ENCODE results near the gene TMEM181.
"Not testable (repeated sequence)": the region's sequence is repeated elsewhere in the genome, so short reads cannot be mapped to it uniquely, and the experiment has no call there.

TMEM181 gene

GRCh38 chr6:158527858-158528257 is 32.0 kb upstream of the TMEM181 start:
- peaks cover 42% of the 10 kb centered on the region for H3K27me3 Mint-ChIP-seq

GRCh38 chr6:158528826-158529225 is 31.1 kb upstream of the TMEM181 start:
- Mint-ChIP-seq H3K36me3 (ENCODE audit: low read depth) (no peaks in the 10 kb centered on the region), H3K27me3 (peaks cover 45% of the 10 kb centered on the region), H3K4me3 (no peak overlapping the region), H3K4me1 (ENCODE audit: low read depth) (no peaks in the 10 kb centered on the region), H3K9me3 (no peaks in the 10 kb centered on the region), H3K27ac (no peak overlapping the region)
- intact Hi-C loops (cut with micrococcal nuclease), result no loop called here

More at GRCh38 chr6:158527858-158528257, 32.0 kb upstream of the TMEM181 start:
- H3K27ac Mint-ChIP-seq; H3K4me3 Mint-ChIP-seq; intact Hi-C loops (cut with micrococcal nuclease); H3K4me1 Mint-ChIP-seq (ENCODE audit: low read depth); H3K36me3 Mint-ChIP-seq (ENCODE audit: low read depth); H3K9me3 Mint-ChIP-seq: not testable (repeated sequence)

- Mint-ChIP-seq H3K27me3 (peaks cover 47% of the 10 kb centered on the region), H3K9me3 (no peaks in the 10 kb centered on the region), H3K4me3 (no peak overlapping the region), H3K36me3 (ENCODE audit: low read depth) (no peaks in the 10 kb centered on the region), H3K27ac (no peak overlapping the region), H3K4me1 (ENCODE audit: low read depth) (no peaks in the 10 kb centered on the region)
- intact Hi-C loops (cut with micrococcal nuclease), result no loop called here
Observed at GRCh38 chr6:158529629-158530028, 30.3 kb upstream of the TMEM181 start.

GRCh38 chr6:158531566-158531965 is 28.3 kb upstream of the TMEM181 start:
- intact Hi-C loops (cut with micrococcal nuclease), result no loop called here
- Mint-ChIP-seq H3K27me3 (peaks cover 52% of the 10 kb centered on the region), H3K4me1 (ENCODE audit: low read depth) (peaks cover 8% of the 10 kb centered on the region), H3K27ac (no peak overlapping the region), H3K9me3 (no peaks in the 10 kb centered on the region), H3K36me3 (ENCODE audit: low read depth) (no peaks in the 10 kb centered on the region), H3K4me3 (no peak overlapping the region)

GRCh38 chr6:158531970-158532369 is 27.9 kb upstream of the TMEM181 start:
- Mint-ChIP-seq H3K27ac (no peak overlapping the region), H3K36me3 (ENCODE audit: low read depth) (no peaks in the 10 kb centered on the region), H3K4me3 (no peak overlapping the region), H3K27me3 (peaks cover 51% of the 10 kb centered on the region), H3K9me3 (no peaks in the 10 kb centered on the region), H3K4me1 (ENCODE audit: low read depth) (peaks cover 8% of the 10 kb centered on the region)
- intact Hi-C loops (cut with micrococcal nuclease), result no loop called here

- H3K4me1 Mint-ChIP-seq (ENCODE audit: low read depth), result peaks cover 13% of the 10 kb centered on the region
- H3K9me3 Mint-ChIP-seq, result no peaks in the 10 kb centered on the region
- H3K27me3 Mint-ChIP-seq, result peaks cover 74% of the 10 kb centered on the region
- H3K36me3 Mint-ChIP-seq (ENCODE audit: low read depth), result no peaks in the 10 kb centered on the region
- H3K4me3 Mint-ChIP-seq, result peak overlapping the region; percentile 84
- no peak overlapping the region for H3K27ac Mint-ChIP-seq
- intact Hi-C loops (cut with micrococcal nuclease), result loop anchor here (2.0 kb wide), 1 partner anchor 25 kb away; the partner anchor contains the start of gene TMEM181
Observed at GRCh38 chr6:158536084-158536890, 23.6 kb upstream of the TMEM181 start.

GRCh38 chr6:158536891-158537798 is 22.7 kb upstream of the TMEM181 start:
- Mint-ChIP-seq H3K27me3 (peaks cover 76% of the 10 kb centered on the region), H3K9me3 (no peaks in the 10 kb centered on the region), H3K4me3 (peak overlapping the region; percentile 84), H3K4me1 (ENCODE audit: low read depth) (peaks cover 13% of the 10 kb centered on the region), H3K27ac (no peak overlapping the region), H3K36me3 (ENCODE audit: low read depth) (no peaks in the 10 kb centered on the region)
- intact Hi-C loops (cut with micrococcal nuclease), result loop anchor here (2.0 kb wide), 1 partner anchor 24 kb away; the partner anchor contains the start of gene TMEM181

- Mint-ChIP-seq H3K36me3 (ENCODE audit: low read depth) (no peaks in the 10 kb centered on the region), H3K4me1 (ENCODE audit: low read depth) (peaks cover 13% of the 10 kb centered on the region), H3K9me3 (no peaks in the 10 kb centered on the region), H3K27ac (no peak overlapping the region), H3K27me3 (peaks cover 65% of the 10 kb centered on the region), H3K4me3 (no peak overlapping the region)
- intact Hi-C loops (cut with micrococcal nuclease), result no loop called here
Observed at GRCh38 chr6:158538741-158539140, 21.1 kb upstream of the TMEM181 start.

- Mint-ChIP-seq H3K4me1 (ENCODE audit: low read depth) (peaks cover 13% of the 10 kb centered on the region), H3K9me3 (no peaks in the 10 kb centered on the region), H3K27me3 (peaks cover 61% of the 10 kb centered on the region), H3K27ac (no peak overlapping the region), H3K4me3 (no peak overlapping the region), H3K36me3 (ENCODE audit: low read depth) (no peaks in the 10 kb centered on the region)
- intact Hi-C loops (cut with micrococcal nuclease), result no loop called here
Observed at GRCh38 chr6:158539413-158539812, 20.5 kb upstream of the TMEM181 start.

- Mint-ChIP-seq H3K9me3 (no peaks in the 10 kb centered on the region), H3K36me3 (ENCODE audit: low read depth) (no peaks in the 10 kb centered on the region), H3K27ac (no peak overlapping the region), H3K4me3 (no peak overlapping the region), H3K27me3 (peaks cover 56% of the 10 kb centered on the region), H3K4me1 (ENCODE audit: low read depth) (peaks cover 13% of the 10 kb centered on the region)
- intact Hi-C loops (cut with micrococcal nuclease), result no loop called here
Observed at GRCh38 chr6:158539881-158540280, 20.0 kb upstream of the TMEM181 start.

- Mint-ChIP-seq H3K36me3 (ENCODE audit: low read depth) (no peaks in the 10 kb centered on the region), H3K27me3 (peaks cover 28% of the 10 kb centered on the region), H3K27ac (no peak overlapping the region), H3K4me3 (no peak overlapping the region), H3K4me1 (ENCODE audit: low read depth) (peaks cover 1% of the 10 kb centered on the region), H3K9me3 (no peaks in the 10 kb centered on the region)
- intact Hi-C loops (cut with micrococcal nuclease), result no loop called here
Observed at GRCh38 chr6:158543606-158544185, 16.2 kb upstream of the TMEM181 start.

GRCh38 chr6:158544428-158544827 is 15.5 kb upstream of the TMEM181 start:
- Mint-ChIP-seq H3K27me3 (peaks cover 23% of the 10 kb centered on the region), H3K4me1 (ENCODE audit: low read depth) (no peaks in the 10 kb centered on the region), H3K4me3 (no peak overlapping the region), H3K9me3 (no peaks in the 10 kb centered on the region), H3K27ac (no peak overlapping the region), H3K36me3 (ENCODE audit: low read depth) (no peaks in the 10 kb centered on the region)
- intact Hi-C loops (cut with micrococcal nuclease), result no loop called here

- peaks cover 18% of the 10 kb centered on the region for H3K27me3 Mint-ChIP-seq
- no peaks in the 10 kb centered on the region for H3K36me3 Mint-ChIP-seq (ENCODE audit: low read depth)
- H3K4me3 Mint-ChIP-seq, result no peak overlapping the region
- intact Hi-C loops (cut with micrococcal nuclease), result no loop called here
- H3K4me1 Mint-ChIP-seq (ENCODE audit: low read depth), result no peaks in the 10 kb centered on the region
- H3K27ac Mint-ChIP-seq, result no peak overlapping the region
- H3K9me3 Mint-ChIP-seq, result no peaks in the 10 kb centered on the region
Observed at GRCh38 chr6:158545043-158545966, 14.6 kb upstream of the TMEM181 start.

All from dendritic cell treated with granulocyte-macrophage colony-stimulating factor and Interleukin-4, amounts not matched to agents 40 ng/mL and 50 ng/mL, for 4 days (primary cell).